HUES64 (cell line): ENCODE measurements around the gene VPREB3.

Experiments used
- H3K27ac ChIP-seq: 2 replicates; pipeline ENCODE4 v1.7.0; 2013; ENCODE audit warnings: low read depth, low read length, inconsistent platforms
- H3K27me3 ChIP-seq: 2 replicates; pipeline ENCODE4 v1.6.1; 2013; ENCODE audit warnings: mild to moderate bottlenecking, low read length; ENCODE audit not compliant: insufficient read depth
- H3K36me3 ChIP-seq: 2 replicates; pipeline ENCODE4 v1.6.1; 2013; ENCODE audit warnings: mild to moderate bottlenecking, low read length; ENCODE audit not compliant: insufficient read depth
- H3K4me1 ChIP-seq: 2 replicates; pipeline ENCODE4 v1.6.1; 2013; ENCODE audit warnings: mild to moderate bottlenecking, low read length, moderate library complexity; ENCODE audit not compliant: insufficient read depth
- H3K4me3 ChIP-seq: 2 replicates; pipeline ENCODE4 v1.5.1; 2013; ENCODE audit warnings: mild to moderate bottlenecking, low read length, moderate library complexity
- H3K9ac ChIP-seq: 2 replicates; pipeline ENCODE4 v1.6.1; 2013; ENCODE audit warnings: mild to moderate bottlenecking, low read depth, low read length
- H3K9me3 ChIP-seq: 2 replicates; pipeline ENCODE4 v1.6.1; 2013; ENCODE audit warnings: low read depth, low read length; ENCODE audit not compliant: insufficient read depth
- WGBS: fragments of 150-250, 120-280 bp; methylation state at CpG from one replicate; pipeline ENCODE4 v1.1.7; 2013; ENCODE audit warnings: missing lambda C conversion rate; 5-methylcytosine and 5-hydroxymethylcytosine counted together

VPREB3 gene

GRCh38 chr22:23722160-23722559 is 32.1 kb downstream of the VPREB3 start:
- H3K9ac ChIP-seq: no peak overlapping the region
- H3K27me3 ChIP-seq: no peaks in the 10 kb centered on the region
- 87% methylated on average over 3 of the region's 4 CpGs for WGBS
- H3K36me3 ChIP-seq: no peaks in the 10 kb centered on the region
- no peak overlapping the region for H3K27ac ChIP-seq
- no peak overlapping the region for H3K4me3 ChIP-seq
- no peaks in the 10 kb centered on the region for H3K9me3 ChIP-seq
- no peaks in the 10 kb centered on the region for H3K4me1 ChIP-seq

DNA sequence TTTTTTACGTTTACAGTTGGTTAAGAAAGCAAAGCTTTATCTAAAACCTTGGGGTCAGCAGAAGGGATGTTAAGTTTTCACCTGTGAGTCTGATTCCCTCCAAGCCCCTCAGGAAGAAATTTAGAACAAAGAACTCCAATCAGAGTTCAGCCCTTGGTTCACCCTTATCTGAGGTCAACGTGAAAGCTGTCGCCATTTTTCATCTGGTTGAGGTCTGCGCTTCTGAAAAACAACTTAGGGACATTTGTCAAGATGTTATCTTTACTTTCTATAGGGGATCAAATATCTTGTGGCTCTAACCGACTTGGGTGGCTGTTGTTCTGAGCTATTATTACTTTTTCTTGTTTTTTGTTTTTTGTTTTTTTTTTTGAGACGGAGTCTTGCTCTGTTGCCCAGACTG is 33.4 kb downstream of the VPREB3 start:
- no peak overlapping the region for H3K4me3 ChIP-seq
- no peak overlapping the region for H3K27ac ChIP-seq
- H3K9ac ChIP-seq: no peak overlapping the region
- H3K27me3 ChIP-seq: no peaks in the 10 kb centered on the region
- WGBS: 91% methylated on average over 6 of the region's 6 CpGs
- no peaks in the 10 kb centered on the region for H3K9me3 ChIP-seq
- H3K4me1 ChIP-seq: no peaks in the 10 kb centered on the region
- no peaks in the 10 kb centered on the region for H3K36me3 ChIP-seq

GRCh38 chr22:23718371-23719165 is 35.7 kb downstream of the VPREB3 start:
- no peak overlapping the region for H3K9ac ChIP-seq
- no peaks in the 10 kb centered on the region for H3K9me3 ChIP-seq
- peaks cover 13% of the 10 kb centered on the region for H3K36me3 ChIP-seq
- H3K27me3 ChIP-seq: no peaks in the 10 kb centered on the region
- H3K4me3 ChIP-seq: no peak overlapping the region
- WGBS: 96% methylated on average over 17 of the region's 17 CpGs
- H3K27ac ChIP-seq: no peak overlapping the region
- H3K4me1 ChIP-seq: no peaks in the 10 kb centered on the region

DNA sequence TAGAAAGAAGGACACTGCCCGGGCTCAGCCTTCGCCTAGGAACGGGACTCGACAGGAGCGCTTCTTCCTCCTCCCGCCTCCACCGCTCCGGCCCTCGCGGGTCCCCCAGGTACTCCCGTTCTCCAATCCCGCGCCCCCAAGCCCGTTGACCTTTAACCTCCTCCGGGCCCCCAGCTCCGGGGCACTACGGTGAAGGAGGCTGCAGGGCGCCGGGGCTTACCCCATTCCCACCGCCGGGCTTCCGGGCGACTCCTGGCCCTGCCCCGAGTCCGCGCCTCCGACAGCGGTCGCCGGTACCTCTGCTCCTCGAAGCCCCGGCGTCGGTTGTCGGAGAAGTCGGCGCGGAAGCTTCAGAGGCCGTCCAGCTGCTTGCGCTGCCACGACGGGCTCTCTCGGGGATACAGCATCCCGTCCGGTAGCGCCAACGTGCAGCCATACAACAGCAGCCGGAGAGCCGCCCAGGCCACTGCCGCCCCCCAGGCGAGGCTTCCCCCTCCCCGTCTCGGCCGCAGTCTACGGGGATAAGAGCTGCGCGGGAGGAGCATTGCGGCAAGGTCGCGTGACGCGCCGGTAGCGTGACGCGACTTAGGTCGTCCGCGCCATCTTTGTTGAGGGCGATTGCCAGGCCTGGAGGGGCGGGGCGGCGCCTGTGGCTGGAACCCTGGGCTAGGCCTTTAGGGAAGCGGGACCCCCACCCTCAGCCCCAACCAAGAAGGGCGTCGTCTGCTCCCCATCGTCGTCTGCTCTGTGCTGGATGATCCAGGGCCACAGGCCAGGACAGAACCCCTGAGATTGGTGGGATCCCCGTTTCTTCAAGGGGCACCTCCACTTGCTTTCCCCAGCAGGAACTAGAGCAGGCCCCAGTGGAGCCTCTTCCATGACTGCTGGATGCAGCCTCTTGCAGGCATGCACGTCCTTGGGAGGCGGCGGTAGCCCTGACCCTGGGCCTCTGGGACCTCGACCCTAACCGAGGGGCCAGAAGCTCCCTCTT is 37.1 kb downstream of the VPREB3 start:
- Histone ChIP-seq H3K27me3 (no peaks in the 10 kb centered on the region), H3K27ac (peak overlapping the region; percentile 73), H3K4me3 (peak overlapping the region; percentile 90), H3K9me3 (no peaks in the 10 kb centered on the region), H3K4me1 (no peaks in the 10 kb centered on the region), H3K36me3 (peaks cover 26% of the 10 kb centered on the region), H3K9ac (peak overlapping the region; percentile 87)
- WGBS: 5% methylated on average over 84 of the region's 84 CpGs

GRCh38 chr22:23715806-23716375 is 38.3 kb downstream of the VPREB3 start:
- 92% methylated on average over 18 of the region's 18 CpGs for WGBS
- Histone ChIP-seq H3K27ac (no peak overlapping the region), H3K4me3 (peak overlapping the region; percentile 90), H3K27me3 (no peaks in the 10 kb centered on the region), H3K36me3 (peaks cover 38% of the 10 kb centered on the region), H3K9me3 (no peaks in the 10 kb centered on the region), H3K9ac (no peak overlapping the region), H3K4me1 (no peaks in the 10 kb centered on the region)

GRCh38 chr22:23714596-23715578 is 39.3 kb downstream of the VPREB3 start:
- Histone ChIP-seq H3K4me1 (no peaks in the 10 kb centered on the region), H3K4me3 (no peak overlapping the region), H3K9me3 (no peaks in the 10 kb centered on the region), H3K27me3 (no peaks in the 10 kb centered on the region), H3K9ac (no peak overlapping the region), H3K36me3 (peaks cover 48% of the 10 kb centered on the region), H3K27ac (no peak overlapping the region)
- 94% methylated on average over 22 of the region's 23 CpGs for WGBS

- Histone ChIP-seq H3K4me3 (no peak overlapping the region), H3K27ac (no peak overlapping the region), H3K27me3 (no peaks in the 10 kb centered on the region), H3K36me3 (peaks cover 57% of the 10 kb centered on the region), H3K9me3 (no peaks in the 10 kb centered on the region), H3K9ac (no peak overlapping the region), H3K4me1 (no peaks in the 10 kb centered on the region)
- WGBS: 95% methylated on average over 28 of the region's 28 CpGs
These were observed 40.3 kb downstream of the VPREB3 start for GRCh38 chr22:23713696-23714595.

GRCh38 chr22:23712256-23712655 is 42.0 kb downstream of the VPREB3 start:
- Histone ChIP-seq H3K4me1 (no peaks in the 10 kb centered on the region), H3K27ac (no peak overlapping the region), H3K9me3 (no peaks in the 10 kb centered on the region), H3K36me3 (peaks cover 72% of the 10 kb centered on the region), H3K4me3 (no peak overlapping the region), H3K27me3 (no peaks in the 10 kb centered on the region), H3K9ac (no peak overlapping the region)
- 95% methylated on average over 12 of the region's 12 CpGs for whole genome bisulfite sequencing

GRCh38 chr22:23709107-23709506 is 45.1 kb downstream of the VPREB3 start:
- WGBS: 90% methylated on average over 2 of the region's 2 CpGs
- Histone ChIP-seq H3K27ac (no peak overlapping the region), H3K9ac (no peak overlapping the region), H3K27me3 (no peaks in the 10 kb centered on the region), H3K4me1 (no peaks in the 10 kb centered on the region), H3K9me3 (no peaks in the 10 kb centered on the region), H3K36me3 (peaks cover 96% of the 10 kb centered on the region), H3K4me3 (no peak overlapping the region)
